Measurements from ENCODE around the gene MLIP.

- TF ChIP-seq POLR2A (IDR thresholded peaks at IDR 0.05) (no peak), CTCF (IDR thresholded peaks at IDR 0.05) (no peak)
These were observed 15.5 kb upstream of the MLIP start for GRCh38 chr6:54095723-54096122.

Measured in lower leg skin (tissue), 3 donors.